Endodermal cell (in vitro differentiated cells): ENCODE data around the gene CCDC88A. TPM values are rescaled to one million over a fixed set of nuclear protein-coding genes. Genes with fewer than 3 reads are reported as not detected.

ENCODE experiments used
- DNase-seq: peaks from one replicate; pipeline ENCODE4 v3.0.0-alpha.2; 2017
- H3K27ac ChIP-seq: 2 replicates; pipeline ENCODE4 v1.5.1; 2013; ENCODE audit warnings: mild to moderate bottlenecking, low read depth, low read length, moderate library complexity
- H3K27me3 ChIP-seq: 2 replicates; pipeline ENCODE4 v1.6.1; 2013; ENCODE audit warnings: mild to moderate bottlenecking, low read length, moderate library complexity; ENCODE audit not compliant: insufficient read depth, control insufficient read depth, poor library complexity, severe bottlenecking
- H3K36me3 ChIP-seq: 2 replicates; pipeline ENCODE4 v1.7.0; 2013; ENCODE audit warnings: mild to moderate bottlenecking, low read length, moderate library complexity; ENCODE audit not compliant: control insufficient read depth, insufficient read depth
- H3K4me1 ChIP-seq: one replicate; pipeline ENCODE4 v1.7.0; 2013; ENCODE audit warnings: low read length; ENCODE audit not compliant: control insufficient read depth, insufficient read depth
- H3K4me3 ChIP-seq: 2 replicates; pipeline ENCODE4 v1.5.1; 2013; ENCODE audit warnings: mild to moderate bottlenecking, low read length, moderate library complexity
- H3K9ac ChIP-seq: 2 replicates; pipeline ENCODE4 v1.6.1; 2013; ENCODE audit warnings: mild to moderate bottlenecking, low read length, moderate library complexity; ENCODE audit not compliant: poor library complexity, severe bottlenecking; ENCODE audit errors: extremely low read depth
- H3K9me3 ChIP-seq: 2 replicates; pipeline ENCODE4 v1.6.1; 2013; ENCODE audit warnings: mild to moderate bottlenecking, low read length, moderate library complexity; ENCODE audit not compliant: control insufficient read depth
- H3K27ac Mint-ChIP-seq: 2 replicates; pipeline ENCODE4 v1.8.0; 2020; ENCODE audit warnings: mixed read lengths
- H3K27me3 Mint-ChIP-seq: 2 replicates; pipeline ENCODE4 v1.8.0; 2021; ENCODE audit warnings: mild to moderate bottlenecking, mixed read lengths; ENCODE audit not compliant: insufficient read depth
- H3K36me3 Mint-ChIP-seq: 2 replicates; pipeline ENCODE4 v1.8.0; 2020; ENCODE audit warnings: low read depth, mixed read lengths
- H3K4me1 Mint-ChIP-seq: 2 replicates; pipeline ENCODE4 v1.8.0; 2020; ENCODE audit warnings: mixed read lengths
- H3K4me3 Mint-ChIP-seq: 2 replicates; pipeline ENCODE4 v1.8.0; 2020; ENCODE audit warnings: mild to moderate bottlenecking, moderate library complexity, mixed read lengths
- H3K9me3 Mint-ChIP-seq: 2 replicates; pipeline ENCODE4 v1.8.0; 2020; ENCODE audit warnings: mild to moderate bottlenecking, mixed read lengths
- WGBS, 2 experiments: methylation state at CpG; one replicate each; pipeline versions ENCODE4 v1.1.5 to v1.1.7; 2013; ENCODE audit warnings: missing lambda C conversion rate in 2 of 2, mixed read lengths in 1 of 2; ENCODE audit not compliant: insufficient coverage in 1 of 2, insufficient read length in 1 of 2; 5-methylcytosine and 5-hydroxymethylcytosine counted together
- total RNA-seq, 2 donors: library from RNA; stranded (reverse); fragmentation: NEBNext Ultra II Directional in 1 of 2; extraction: Animal tissue kit (Norgen Biotek cat#: 25700) in 1 of 2; gene quantifications; 2 replicates in 1 of 2; 3 replicates in 1 of 2; pipeline ENCODE4 v1.2.1, GENCODE V29; 2021
- TF ChIP-seq, protein P1 (sequence below): fragments of 200-600 bp; sonication (generic); conservative IDR thresholded peaks from 2 replicates; pipeline ENCODE4 v1.5.0; 2021; ENCODE audit warnings: antibody characterized with exemption, mild to moderate bottlenecking

The CCDC88A gene
- total RNA-seq, 2 donors from 2014 or later, result 84.2 to 88.4 TPM

DNA sequence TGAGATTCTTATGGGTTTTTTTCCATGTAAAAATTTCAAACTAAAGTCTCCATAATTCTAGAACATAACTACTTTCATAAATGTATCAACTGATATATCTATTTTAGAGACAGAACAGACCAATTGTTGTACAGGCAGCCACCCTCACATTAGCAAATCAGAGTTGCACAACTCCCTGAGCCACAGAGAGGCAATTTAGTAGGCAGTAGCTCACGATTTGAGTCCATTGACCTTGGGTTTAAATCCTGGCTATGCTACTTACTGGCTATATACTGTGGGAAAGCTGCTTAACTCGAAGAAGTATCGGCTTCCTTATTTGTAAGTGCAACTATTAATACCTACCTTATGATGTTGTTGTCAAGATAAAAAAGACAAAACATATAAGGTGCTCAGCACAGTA, 166.8 kb downstream of the CCDC88A start:
- no peaks in the 10 kb centered on the region for H3K9me3 Mint-ChIP-seq
- H3K4me1 Mint-ChIP-seq, result no peaks in the 10 kb centered on the region
- Histone ChIP-seq H3K9ac (no peak overlapping the region), H3K4me3 (no peak overlapping the region), H3K4me1 (no peaks in the 10 kb centered on the region), H3K27me3 (no peaks in the 10 kb centered on the region), H3K27ac (no peak overlapping the region), H3K36me3 (peaks cover 58% of the 10 kb centered on the region), H3K9me3 (no peaks in the 10 kb centered on the region)
- H3K36me3 Mint-ChIP-seq, result peaks cover 36% of the 10 kb centered on the region
- no peak overlapping the region for H3K27ac Mint-ChIP-seq
- no peaks in the 10 kb centered on the region for H3K27me3 Mint-ChIP-seq
- 71 to 97% methylated on average over 1 to 3 of the region's 3 CpGs for WGBS, 2 experiments
- no peak overlapping the region for H3K4me3 Mint-ChIP-seq
- TF ChIP-seq, protein P1, sequence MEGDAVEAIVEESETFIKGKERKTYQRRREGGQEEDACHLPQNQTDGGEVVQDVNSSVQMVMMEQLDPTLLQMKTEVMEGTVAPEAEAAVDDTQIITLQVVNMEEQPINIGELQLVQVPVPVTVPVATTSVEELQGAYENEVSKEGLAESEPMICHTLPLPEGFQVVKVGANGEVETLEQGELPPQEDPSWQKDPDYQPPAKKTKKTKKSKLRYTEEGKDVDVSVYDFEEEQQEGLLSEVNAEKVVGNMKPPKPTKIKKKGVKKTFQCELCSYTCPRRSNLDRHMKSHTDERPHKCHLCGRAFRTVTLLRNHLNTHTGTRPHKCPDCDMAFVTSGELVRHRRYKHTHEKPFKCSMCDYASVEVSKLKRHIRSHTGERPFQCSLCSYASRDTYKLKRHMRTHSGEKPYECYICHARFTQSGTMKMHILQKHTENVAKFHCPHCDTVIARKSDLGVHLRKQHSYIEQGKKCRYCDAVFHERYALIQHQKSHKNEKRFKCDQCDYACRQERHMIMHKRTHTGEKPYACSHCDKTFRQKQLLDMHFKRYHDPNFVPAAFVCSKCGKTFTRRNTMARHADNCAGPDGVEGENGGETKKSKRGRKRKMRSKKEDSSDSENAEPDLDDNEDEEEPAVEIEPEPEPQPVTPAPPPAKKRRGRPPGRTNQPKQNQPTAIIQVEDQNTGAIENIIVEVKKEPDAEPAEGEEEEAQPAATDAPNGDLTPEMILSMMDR, result no peak
- DNase-seq, result no peak

DNA sequence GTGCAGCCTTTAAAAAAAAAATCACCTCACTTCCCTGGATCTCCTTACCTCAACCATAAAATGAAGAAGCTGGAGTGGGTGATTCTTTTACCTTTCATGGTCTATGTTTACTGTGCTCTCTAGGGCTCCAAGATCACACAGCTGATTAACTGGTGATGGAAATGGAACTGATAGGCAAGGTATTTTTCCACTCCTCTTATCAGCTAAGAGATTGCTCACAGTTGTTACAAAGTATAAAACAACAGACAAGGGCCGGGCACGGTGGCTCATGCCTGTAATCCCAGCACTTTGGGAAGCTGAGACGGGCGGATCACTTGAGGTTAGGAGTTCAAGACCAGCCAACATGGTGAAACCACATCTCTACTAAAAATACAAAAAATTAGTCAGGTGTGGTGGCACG, 172.6 kb downstream of the CCDC88A start:
- no peaks in the 10 kb centered on the region for H3K9me3 Mint-ChIP-seq
- H3K36me3 Mint-ChIP-seq, result peaks cover 22% of the 10 kb centered on the region
- no peaks in the 10 kb centered on the region for H3K27me3 Mint-ChIP-seq
- Histone ChIP-seq H3K4me1 (no peaks in the 10 kb centered on the region), H3K9ac (no peak overlapping the region), H3K36me3 (peaks cover 65% of the 10 kb centered on the region), H3K27me3 (no peaks in the 10 kb centered on the region), H3K9me3 (no peaks in the 10 kb centered on the region), H3K27ac (no peak overlapping the region), H3K4me3 (peak overlapping the region; percentile 39)
- TF ChIP-seq, protein P1, result no peak
- WGBS, 2 experiments, result 39 to 88% methylated on average over 1 to 5 of the region's 5 CpGs
- H3K4me1 Mint-ChIP-seq, result peaks cover 17% of the 10 kb centered on the region
- peak overlapping the region; percentile 22 for H3K27ac Mint-ChIP-seq
- H3K4me3 Mint-ChIP-seq, result peak overlapping the region; percentile 1
- peak; percentile 61 for DNase-seq

DNA sequence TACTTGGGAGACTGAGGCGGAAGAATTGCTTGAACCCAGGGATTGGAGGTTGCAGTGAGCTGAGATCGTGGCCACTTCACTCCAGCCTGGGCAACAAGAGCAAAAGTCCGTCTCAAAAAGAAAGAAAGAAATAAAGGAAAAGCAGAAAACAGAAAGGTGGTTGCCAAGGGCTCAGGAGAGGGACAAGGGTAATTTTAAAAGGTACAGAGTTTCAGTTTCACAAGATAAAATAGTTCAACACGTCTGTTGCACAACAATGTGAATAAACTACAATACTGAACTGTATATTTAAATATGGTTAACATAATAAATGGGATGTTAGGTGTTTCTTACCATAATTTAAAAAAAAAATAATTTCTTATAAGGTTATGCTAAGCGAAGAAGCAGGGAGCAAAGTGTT, 174.2 kb downstream of the CCDC88A start:
- Mint-ChIP-seq H3K36me3 (peaks cover 17% of the 10 kb centered on the region), H3K9me3 (no peaks in the 10 kb centered on the region), H3K4me1 (peaks cover 17% of the 10 kb centered on the region), H3K4me3 (no peak overlapping the region), H3K27ac (peak overlapping the region; percentile 33), H3K27me3 (no peaks in the 10 kb centered on the region)
- Histone ChIP-seq H3K27ac (no peak overlapping the region), H3K4me1 (no peaks in the 10 kb centered on the region), H3K9me3 (no peaks in the 10 kb centered on the region), H3K27me3 (no peaks in the 10 kb centered on the region), H3K4me3 (no peak overlapping the region), H3K36me3 (peaks cover 60% of the 10 kb centered on the region), H3K9ac (no peak overlapping the region)
- TF ChIP-seq, protein P1, result no peak
- WGBS, 2 experiments, result 91 to 93% methylated on average over 3 to 5 of the region's 5 CpGs
- no peak for DNase-seq
